ENCODE measurements around the gene BUD13. TPM values are rescaled to one million over a fixed set of nuclear protein-coding genes. Genes with fewer than 3 reads are reported as not detected.

Gene BUD13
- polyA plus RNA-seq, 2 of the 4 experiments (the other 2 are of a cell fraction): 9.8 to 16.2 TPM

- no peak for DNase-seq (ENCODE audit: low read depth in 1 of 2, low spot score in 1 of 2)
- H3K4me3 ChIP-seq: no peak overlapping the region
- peak overlapping the region in 1 of 2 experiments; percentile 45; a peak in 1 of 6 replicates for H3K27ac ChIP-seq
- ATAC-seq: no peak
- TF ChIP-seq TFCP2L1 (CRISPR knock-in tag; IDR thresholded peaks at IDR 0.05) (no peak), KDM5A (IDR thresholded peaks at IDR 0.05) (no peak), HEYL (CRISPR knock-in tag; IDR thresholded peaks at IDR 0.05) (no peak), TP53 (CRISPR knock-in tag; IDR thresholded peaks at IDR 0.05) (no peak), EHMT2 (IDR thresholded peaks at IDR 0.05; ENCODE audit: low read depth) (no peak)
- ChIA-PET POLR2A (no interaction called here), CTCF (interaction anchor here (0.6 to 1.5 kb wide), 3 partner anchors 15 to 297 kb away, joined by 3 to 5 read pairs (median 5); partner anchors contain the start of gene APOA5)
- H3K4me2 ChIP-seq: peak overlapping the region; percentile 34; the same call in 2 of the 3 replicates
- no peaks in the 10 kb centered on the region for H3K9me3 ChIP-seq
- H3K4me1 ChIP-seq: peaks cover 7% of the 10 kb centered on the region; the same call in 1 of the 3 replicates
- FAIRE-seq: no peak
- WGBS (ENCODE audit: missing lambda C conversion rate): 48% methylated on average over 13 of the region's 14 CpGs
These were observed 35.7 kb upstream of the BUD13 start for GRCh38 chr11:116808262-116809175.

GRCh38 chr11:116807601-116808261 lies 34.9 kb upstream of the BUD13 start:
- WGBS (ENCODE audit: missing lambda C conversion rate): 76% methylated on average over 6 of the region's 6 CpGs
- Histone ChIP-seq H3K4me1 (peaks cover 7% of the 10 kb centered on the region; the same call in 1 of the 3 replicates), H3K27ac (no peak overlapping the region; a peak in 1 of 6 replicates), H3K9me3 (no peaks in the 10 kb centered on the region), H3K4me2 (no peak overlapping the region), H3K4me3 (no peak overlapping the region)
- TF ChIP-seq NPAS2 (CRISPR knock-in tag; IDR thresholded peaks at IDR 0.05; ENCODE audit: borderline replicate concordance) (no peak), CTCF (IDR thresholded peaks at IDR 0.05) (no peak), MAFK (IDR thresholded peaks at IDR 0.05; ENCODE audit: partially characterized antibody) (no peak), ZC3H11A (IDR thresholded peaks at IDR 0.05) (no peak), KDM1A (IDR thresholded peaks at IDR 0.05; ENCODE audit: low read depth) (no peak), CBX2 (IDR thresholded peaks at IDR 0.05; ENCODE audit: borderline replicate concordance, low read depth) (no peak), HES2 (IDR thresholded peaks at IDR 0.05) (no peak), E2F6 (IDR thresholded peaks at IDR 0.05; ENCODE audit: borderline replicate concordance, low read depth) (no peak), TP53 (CRISPR knock-in tag; IDR thresholded peaks at IDR 0.05) (no peak), SREBF2 (IDR thresholded peaks at IDR 0.05) (no peak), ZFP36 (IDR thresholded peaks at IDR 0.05; ENCODE audit: borderline replicate concordance, partially characterized antibody) (no peak), NFE2L2 (conservative IDR thresholded peaks at IDR 0.05; ENCODE audit: low read length) (no peak), POLR2AphosphoS2 (conservative IDR thresholded peaks at IDR 0.05; ENCODE audit: low read length) (no peak), SMC3 (IDR thresholded peaks at IDR 0.05) (no peak), HDAC2 (IDR thresholded peaks at IDR 0.05) (no peak)
- ChIA-PET POLR2A (no interaction called here), CTCF (interaction anchor here (0.6 to 1.5 kb wide), 3 partner anchors 14 to 298 kb away, joined by 3 to 5 read pairs (median 5); partner anchors contain the start of gene APOA5)
- DNase-seq (ENCODE audit: low read depth in 1 of 2, low spot score in 1 of 2): no peak
- no peak for ATAC-seq
- no peak for FAIRE-seq

GRCh38 chr11:116804001-116804400 lies 31.2 kb upstream of the BUD13 start:
- CTCF ChIA-PET: interaction anchor here (1.2 kb wide), 1 partner anchor 13 kb away, joined by 3 read pairs; the partner anchor contains the start of gene APOA5
- H3K4me3 ChIP-seq: no peak overlapping the region
- no peak for ATAC-seq
- no peaks in the 10 kb centered on the region for H3K9me3 ChIP-seq
- no peak overlapping the region for H3K27ac ChIP-seq
- DNase-seq (ENCODE audit: low read depth in 1 of 2, low spot score in 1 of 2): no peak
- FAIRE-seq: no peak
- TF ChIP-seq POLR2A (IDR thresholded peaks at IDR 0.05; ENCODE audit: low read length): no peak
- TF ChIP-seq RAD21 (conservative IDR thresholded peaks at IDR 0.05 in 1 of 2, IDR thresholded peaks at IDR 0.05 in 1 of 2): no peak
- TF ChIP-seq RARB (CRISPR knock-in tag; IDR thresholded peaks at IDR 0.05): no peak
- TF ChIP-seq KDM5A (IDR thresholded peaks at IDR 0.05): no peak
- TF ChIP-seq HOXA7 (CRISPR knock-in tag; IDR thresholded peaks at IDR 0.05): no peak
- no peak for TF ChIP-seq JUN (IDR thresholded peaks at IDR 0.05)
- TF ChIP-seq CHD2 (IDR thresholded peaks at IDR 0.05; ENCODE audit: low read length, partially characterized antibody): no peak
- TF ChIP-seq CHD4 (IDR thresholded peaks at IDR 0.05; ENCODE audit: borderline replicate concordance): no peak
- no peak for TF ChIP-seq ESRRA (IDR thresholded peaks at IDR 0.05; ENCODE audit: borderline replicate concordance, low read length)
- TF ChIP-seq JUNB (IDR thresholded peaks at IDR 0.05): no peak
- no peak for TF ChIP-seq ZNF302 (CRISPR knock-in tag; IDR thresholded peaks at IDR 0.05)
- TF ChIP-seq CEBPB (IDR thresholded peaks at IDR 0.05): no peak
- TF ChIP-seq ELK1 (IDR thresholded peaks at IDR 0.05; ENCODE audit: low read depth, low read length): no peak
- TF ChIP-seq ZFP36 (IDR thresholded peaks at IDR 0.05; ENCODE audit: borderline replicate concordance, partially characterized antibody): no peak
- H3K4me1 ChIP-seq: peaks cover 5% of the 10 kb centered on the region; the same call in 1 of the 3 replicates
- 27% methylated on average over 3 of the region's 3 CpGs for WGBS (ENCODE audit: missing lambda C conversion rate)
- no peak overlapping the region for H3K4me2 ChIP-seq
- POLR2A ChIA-PET: no interaction called here
